ENCODE measurements around the gene CNGA4. TPM values are rescaled to one million over a fixed set of nuclear protein-coding genes. Genes with fewer than 3 reads are reported as not detected.

CNGA4 gene
- total and polyA plus RNA-seq, 8 donors, result 0.45 to 2.5 (median 1.6) TPM; not detected in 1

DNA sequence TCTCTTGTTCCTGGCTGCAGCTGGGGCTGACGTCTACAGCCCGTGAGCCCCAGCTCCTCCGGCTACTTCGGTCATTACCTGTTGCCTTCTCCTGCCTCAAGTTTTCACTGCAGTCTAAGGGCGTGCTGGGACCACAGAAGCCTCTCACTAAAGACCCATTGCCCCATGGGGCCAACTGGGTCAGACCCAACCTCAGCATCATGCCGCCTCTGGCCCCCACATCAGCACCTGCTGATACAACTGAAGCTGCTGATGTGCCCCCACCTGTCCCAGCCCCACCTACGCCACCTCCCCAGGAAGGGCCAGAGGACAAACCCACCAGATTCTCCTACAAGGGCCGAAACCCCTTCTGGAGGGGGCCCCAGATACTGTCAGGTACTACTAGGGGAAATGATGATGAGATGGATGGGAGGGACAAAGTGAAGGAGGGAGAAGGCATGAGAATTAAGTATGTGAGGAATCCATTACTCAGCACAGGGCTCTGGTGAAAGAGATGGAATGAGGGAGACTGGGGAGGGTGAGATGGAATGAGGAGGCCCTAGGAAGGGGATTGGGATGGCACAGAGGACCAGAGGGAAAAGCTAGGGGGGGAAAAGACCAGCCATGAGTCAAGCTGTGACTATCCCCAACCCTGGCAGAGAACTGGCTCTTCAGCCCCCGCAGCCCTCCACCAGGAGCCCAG, 28.5 kb upstream of the CNGA4 start:
- Histone ChIP-seq H3K4me3 (no peak overlapping the region), H3K9me3 (no peaks in the 10 kb centered on the region), H3K4me1 (peaks cover 0 to 8% of the 10 kb centered on the region in 2 donors), H3K27me3 (no peaks in the 10 kb centered on the region), H3K27ac (no peak overlapping the region), H3K36me3 (peaks cover 0 to 91% of the 10 kb centered on the region in 2 donors)
- intact Hi-C loops (cut with DNase I), result no loop called here
- ATAC-seq (no peak), DNase-seq (no peak)
- TF ChIP-seq CTCF (IDR thresholded peaks at IDR 0.05), result no peak

DNA sequence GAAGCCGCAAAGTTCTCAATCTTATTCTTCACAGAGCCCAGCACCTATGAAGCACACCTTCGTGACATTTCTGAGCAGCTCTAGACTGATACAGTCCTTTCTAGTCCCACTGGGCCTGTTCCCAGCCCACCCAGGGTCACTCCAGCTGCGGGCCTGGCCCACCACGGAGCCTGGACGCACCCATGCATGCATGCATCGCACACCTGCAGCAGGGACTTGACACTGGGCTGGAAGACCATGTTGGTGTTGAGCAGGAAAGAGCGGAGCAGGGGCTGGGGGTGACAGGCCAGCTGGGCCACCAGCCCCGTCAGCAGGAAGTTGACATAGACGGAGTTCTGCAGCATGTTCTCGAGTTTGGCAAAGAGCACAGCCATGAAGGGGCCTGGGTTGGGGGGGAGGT, 24.4 kb upstream of the CNGA4 start:
- no peak for ATAC-seq
- H3K27me3 ChIP-seq, result no peaks in the 10 kb centered on the region
- no peak overlapping the region for H3K27ac ChIP-seq
- peaks cover 0 to 97% of the 10 kb centered on the region in 2 donors for H3K36me3 ChIP-seq
- peak in 1 of 4 donors; percentile 52 for DNase-seq
- no peak for TF ChIP-seq CTCF (IDR thresholded peaks at IDR 0.05)
- H3K9me3 ChIP-seq, result no peaks in the 10 kb centered on the region
- H3K4me1 ChIP-seq, result peaks cover 0 to 6% of the 10 kb centered on the region in 2 donors
- no peak overlapping the region for H3K4me3 ChIP-seq
- intact Hi-C loops (cut with DNase I), result no loop called here

- intact Hi-C loops (cut with DNase I), result no loop called here
- H3K9me3 ChIP-seq, result no peaks in the 10 kb centered on the region
- no peak overlapping the region for H3K4me3 ChIP-seq
- TF ChIP-seq CTCF (IDR thresholded peaks at IDR 0.05), result no peak
- H3K36me3 ChIP-seq, result peaks cover 0 to 95% of the 10 kb centered on the region in 2 donors
- no peaks in the 10 kb centered on the region for H3K27me3 ChIP-seq
- H3K27ac ChIP-seq, result no peak overlapping the region
- H3K4me1 ChIP-seq, result peaks cover 0 to 13% of the 10 kb centered on the region in 2 donors
- DNase-seq (no peak), ATAC-seq (no peak)
Observed at GRCh38 chr11:6216501-6216900, 22.4 kb upstream of the CNGA4 start.

DNA sequence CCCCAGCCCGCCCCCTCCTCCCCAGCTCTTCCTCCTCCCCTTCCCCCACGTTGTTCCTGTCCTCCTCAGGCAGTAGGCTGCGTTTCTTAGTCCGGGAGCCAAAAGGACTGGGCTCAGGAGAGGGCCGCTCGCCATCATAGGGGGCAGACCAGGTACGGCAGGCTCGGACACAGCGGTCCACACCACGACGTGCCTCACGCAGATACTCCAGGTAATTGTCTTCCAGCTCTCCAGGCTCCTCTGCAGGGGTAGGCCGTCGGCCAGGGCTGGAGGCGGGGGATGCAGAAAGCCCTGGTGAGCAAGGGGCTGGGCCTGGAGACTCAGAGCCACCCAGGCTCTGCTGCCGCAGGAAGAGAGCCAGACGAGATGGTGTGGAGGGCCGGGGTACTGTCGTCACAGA, 21.2 kb upstream of the CNGA4 start:
- no peak for TF ChIP-seq CTCF (IDR thresholded peaks at IDR 0.05)
- no peaks in the 10 kb centered on the region for H3K27me3 ChIP-seq
- H3K4me1 ChIP-seq, result peaks cover 0 to 13% of the 10 kb centered on the region in 2 donors
- ATAC-seq, result no peak
- peak in 1 of 4 donors; percentile 60 for DNase-seq
- no peak overlapping the region for H3K4me3 ChIP-seq
- no peak overlapping the region for H3K27ac ChIP-seq
- peaks cover 4 to 95% of the 10 kb centered on the region in 2 donors for H3K36me3 ChIP-seq
- intact Hi-C loops (cut with DNase I), result no loop called here
- H3K9me3 ChIP-seq, result no peaks in the 10 kb centered on the region

- no peaks in the 10 kb centered on the region for H3K27me3 ChIP-seq
- ATAC-seq, result peak; percentile 84
- peaks cover 4 to 97% of the 10 kb centered on the region in 2 donors for H3K36me3 ChIP-seq
Observed at GRCh38 chr11:6219359-6219758, 19.5 kb upstream of the CNGA4 start.

More at GRCh38 chr11:6219359-6219758, 19.5 kb upstream of the CNGA4 start:
- Histone ChIP-seq H3K27ac (peak overlapping the region in 1 of 2 donors; percentile 53), H3K4me3 (no peak overlapping the region), H3K4me1 (peaks cover 0 to 13% of the 10 kb centered on the region in 2 donors), H3K9me3 (no peaks in the 10 kb centered on the region)
- no peak for DNase-seq
- TF ChIP-seq CTCF (IDR thresholded peaks at IDR 0.05), result no peak
- intact Hi-C loops (cut with DNase I), result no loop called here

All from left lung (tissue), 10 donors.